ENCODE results near the gene MYPN.
A peak's percentile ranks its signal among the peaks of the same experiment; 100 is the strongest.
"Not testable (repeated sequence)": the region's sequence is repeated elsewhere in the genome, so short reads cannot be mapped to it uniquely, and the experiment has no call there.

MYPN gene

DNA sequence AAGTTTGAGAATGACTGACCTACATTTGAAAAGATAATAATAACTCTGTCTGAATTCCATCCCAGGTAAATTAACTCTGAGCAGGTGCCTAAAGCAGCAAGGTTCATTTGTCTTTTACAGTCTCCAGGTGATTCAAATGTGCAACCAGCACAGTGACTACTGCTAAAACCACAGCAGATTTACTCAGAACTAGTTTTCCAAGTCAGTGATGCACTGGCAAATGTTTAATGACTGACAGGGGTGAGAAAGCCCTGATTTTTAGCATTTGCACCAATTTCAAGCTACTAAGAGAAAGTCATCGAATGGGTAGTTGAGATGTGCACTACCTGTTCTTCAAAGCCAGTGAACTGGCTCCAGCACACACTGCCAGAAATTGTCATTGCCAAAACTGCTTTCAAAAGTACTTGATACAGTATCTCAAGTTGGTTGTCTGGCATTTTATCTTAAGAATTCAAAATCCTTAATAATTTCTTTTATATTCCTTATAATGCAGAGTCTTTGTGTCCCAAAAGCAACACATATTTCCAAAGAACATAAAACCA is 62.3 kb downstream of the MYPN start:
- no peak for DNase-seq (ENCODE audit: low spot score)

- DNase-seq (ENCODE audit: low spot score) = no peak
Measured at GRCh38 chr10:68172324-68172723, 63.0 kb downstream of the MYPN start.

DNA sequence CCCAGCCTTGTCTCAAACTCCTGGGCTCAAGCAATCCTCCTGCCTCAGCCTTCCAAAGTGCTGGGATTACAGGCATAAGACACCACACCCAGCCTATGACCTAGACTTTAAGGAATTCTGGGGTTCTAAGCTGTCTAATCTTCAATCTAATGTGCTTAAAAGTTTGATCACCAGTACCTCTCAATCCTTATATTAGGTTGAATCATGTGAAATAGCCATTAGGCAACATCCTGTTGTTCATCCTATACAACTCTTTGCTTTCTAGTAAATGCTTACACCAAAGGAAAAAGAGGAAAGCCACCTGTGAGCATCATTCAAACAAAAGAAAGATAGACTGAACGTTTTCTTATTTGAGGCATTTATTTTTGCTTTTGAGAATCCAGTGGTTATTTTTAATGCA is 66.7 kb downstream of the MYPN start:
- DNase-seq (ENCODE audit: low spot score) = no peak

- no peak for DNase-seq (ENCODE audit: low spot score)
Measured at GRCh38 chr10:68176797-68177196, 67.5 kb downstream of the MYPN start.

GRCh38 chr10:68178592-68178991 is 69.3 kb downstream of the MYPN start:
- no peak for DNase-seq (ENCODE audit: low spot score)

GRCh38 chr10:68179016-68179415 is 69.7 kb downstream of the MYPN start:
- no peak for DNase-seq (ENCODE audit: low spot score)

DNA sequence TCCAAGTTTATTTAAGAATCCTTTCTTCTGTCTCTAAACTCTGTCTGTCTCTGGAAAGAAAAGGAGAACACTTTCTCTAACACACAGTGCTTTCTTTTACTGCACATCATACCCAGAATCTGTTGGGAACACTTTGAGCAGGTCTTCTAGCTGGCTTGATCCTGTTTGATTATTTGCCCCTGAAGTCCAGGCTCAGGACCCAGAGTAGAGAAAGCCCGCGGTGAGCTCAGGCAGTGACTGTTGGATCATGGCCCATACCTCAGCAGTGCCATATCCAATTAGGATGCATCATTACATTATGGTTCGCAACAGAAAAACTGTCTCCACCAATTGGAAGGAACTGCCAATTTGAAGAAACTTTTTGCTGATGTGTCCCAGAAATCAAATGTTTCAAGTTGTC is 71.2 kb downstream of the MYPN start:
- no peak for DNase-seq (ENCODE audit: low spot score)

DNA sequence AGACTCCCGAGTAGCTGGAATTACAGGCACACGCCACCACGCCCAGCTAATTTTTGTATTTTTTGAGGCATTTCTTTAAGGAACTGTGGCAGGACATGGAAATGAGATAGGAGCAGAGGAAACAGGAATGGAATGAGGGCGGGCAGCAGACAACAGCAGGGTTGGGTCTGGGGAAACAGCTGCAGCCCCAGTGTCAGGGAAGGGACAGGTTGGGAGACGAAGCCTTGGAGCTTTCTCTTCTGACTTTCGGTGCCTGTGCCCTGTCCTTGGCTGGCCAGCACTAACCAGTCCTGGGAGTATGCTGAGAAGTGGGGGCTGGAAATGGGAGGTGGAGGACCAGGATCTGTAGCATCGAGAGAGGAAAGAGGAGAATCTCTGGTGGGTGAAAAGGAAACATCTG is 75.3 kb downstream of the MYPN start:
- no peak for DNase-seq (ENCODE audit: low spot score)

GRCh38 chr10:68185085-68185484 is 75.8 kb downstream of the MYPN start:
- DNase-seq (ENCODE audit: low spot score) = no peak

DNA sequence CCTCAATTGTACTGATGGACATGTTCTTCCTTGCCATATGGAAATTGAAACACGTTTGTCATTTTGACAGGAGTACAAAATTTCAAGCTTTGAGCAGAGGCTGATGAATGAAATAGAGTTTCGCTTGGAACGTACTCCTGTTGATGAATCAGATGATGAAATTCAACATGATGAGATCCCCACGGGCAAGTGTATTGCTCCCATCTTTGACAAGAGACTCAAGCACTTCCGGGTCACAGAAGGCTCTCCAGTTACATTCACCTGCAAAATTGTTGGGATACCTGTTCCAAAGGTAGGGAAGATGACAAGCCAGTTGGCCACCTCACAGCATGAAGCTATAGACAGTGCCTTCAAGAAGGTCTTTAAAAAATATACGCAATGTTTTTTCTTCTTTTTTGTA is 79.5 kb downstream of the MYPN start:
- DNase-seq (ENCODE audit: low spot score) = no peak

- no peak for DNase-seq (ENCODE audit: low spot score)
Measured at GRCh38 chr10:68192113-68192512, 82.8 kb downstream of the MYPN start.

GRCh38 chr10:68194290-68194689 is 85.0 kb downstream of the MYPN start:
- no peak for DNase-seq (ENCODE audit: low spot score)

- not testable (repeated sequence) for DNase-seq (ENCODE audit: low spot score)
Measured at GRCh38 chr10:68195776-68196175, 86.5 kb downstream of the MYPN start.

DNA sequence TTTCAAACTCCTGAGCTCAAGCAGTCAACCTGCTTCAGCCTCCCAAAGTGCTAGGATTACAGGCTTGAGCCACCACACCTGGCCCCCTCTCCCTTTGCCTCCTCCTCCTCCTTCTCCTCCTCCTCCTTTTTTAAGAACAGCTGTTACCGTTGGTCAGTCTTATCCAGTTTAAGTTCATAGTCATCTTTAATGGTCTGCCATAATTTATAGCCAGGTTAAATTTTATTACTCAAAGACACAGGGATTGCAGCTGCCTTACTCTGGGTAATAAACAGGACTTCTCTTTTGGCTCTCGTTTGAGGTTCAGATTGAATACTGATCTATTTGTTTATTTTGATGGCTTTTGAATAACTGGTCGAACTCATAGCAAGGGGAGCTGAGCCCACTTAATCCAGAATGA is 87.4 kb downstream of the MYPN start:
- DNase-seq (ENCODE audit: low spot score) = no peak

DNA sequence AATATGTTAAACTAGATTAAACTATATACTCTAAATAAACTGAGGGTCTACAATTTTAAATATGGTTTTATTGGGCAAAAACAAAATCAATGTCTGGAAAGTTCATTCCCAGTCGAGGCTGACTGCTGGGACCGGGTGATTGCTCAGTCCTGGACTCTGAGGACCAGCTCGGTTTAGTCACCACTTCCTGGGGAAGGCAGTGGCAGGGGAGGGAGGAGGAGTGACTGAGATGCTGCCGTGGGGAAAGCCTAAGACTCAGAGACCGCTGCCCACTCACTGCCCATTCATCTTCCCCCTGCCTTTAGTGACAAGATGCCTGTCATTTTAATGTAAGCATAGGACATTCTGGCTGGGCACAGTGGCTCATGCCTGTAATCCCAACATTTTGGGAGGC is 93.7 kb downstream of the MYPN start:
- no peak for DNase-seq (ENCODE audit: low spot score)

DNA sequence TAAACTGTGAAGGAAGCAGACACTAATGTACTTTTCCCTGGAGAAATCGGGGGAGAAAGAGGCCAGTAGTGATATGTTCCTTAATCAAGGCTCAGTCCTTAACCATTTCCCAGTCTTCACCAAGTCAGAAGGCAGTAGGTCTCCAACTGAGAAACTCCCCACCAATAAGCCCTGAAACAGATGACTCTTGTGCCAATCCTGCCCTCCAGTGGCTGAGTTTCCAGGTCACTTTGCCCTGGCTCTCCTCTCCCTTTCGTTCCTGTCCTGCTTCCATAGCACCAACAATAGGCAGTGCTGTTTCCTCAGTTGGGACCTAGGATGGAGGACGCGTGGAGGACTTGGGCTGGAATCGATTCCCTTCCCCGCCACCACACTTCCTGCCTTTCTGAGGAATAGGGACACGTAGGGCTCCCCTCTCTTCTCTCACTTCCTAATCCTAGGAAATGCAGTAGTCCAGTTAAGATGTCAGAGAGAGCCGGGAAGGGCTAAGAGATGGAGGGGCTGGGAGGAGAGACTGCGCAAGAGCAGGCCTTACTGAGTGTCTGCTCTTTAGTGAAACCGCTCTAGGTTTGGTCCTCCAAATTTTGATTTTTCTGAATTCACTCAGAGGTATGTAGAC is 99.2 kb downstream of the MYPN start:
- peak; percentile 40 for DNase-seq (ENCODE audit: low spot score)

DNA sequence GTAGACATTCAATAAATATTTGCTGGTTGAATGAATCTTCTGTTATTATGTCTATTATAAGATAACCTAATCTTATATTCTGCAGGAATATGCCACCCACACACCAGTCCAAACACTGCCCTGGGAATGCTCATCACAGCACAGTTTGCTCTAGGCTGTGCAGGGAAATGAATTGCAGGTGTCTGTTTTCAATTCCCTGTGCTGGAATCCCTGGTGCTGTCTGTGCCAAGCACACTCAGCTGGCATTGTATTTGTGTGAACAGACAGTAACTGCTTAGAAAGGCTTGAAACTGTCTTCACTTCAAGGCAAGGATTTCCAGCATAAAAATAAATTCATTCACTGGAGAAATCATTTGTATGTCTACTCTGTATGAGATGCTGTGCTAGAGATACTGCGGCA is 102.4 kb downstream of the MYPN start:
- DNase-seq (ENCODE audit: low spot score) = no peak

DNA sequence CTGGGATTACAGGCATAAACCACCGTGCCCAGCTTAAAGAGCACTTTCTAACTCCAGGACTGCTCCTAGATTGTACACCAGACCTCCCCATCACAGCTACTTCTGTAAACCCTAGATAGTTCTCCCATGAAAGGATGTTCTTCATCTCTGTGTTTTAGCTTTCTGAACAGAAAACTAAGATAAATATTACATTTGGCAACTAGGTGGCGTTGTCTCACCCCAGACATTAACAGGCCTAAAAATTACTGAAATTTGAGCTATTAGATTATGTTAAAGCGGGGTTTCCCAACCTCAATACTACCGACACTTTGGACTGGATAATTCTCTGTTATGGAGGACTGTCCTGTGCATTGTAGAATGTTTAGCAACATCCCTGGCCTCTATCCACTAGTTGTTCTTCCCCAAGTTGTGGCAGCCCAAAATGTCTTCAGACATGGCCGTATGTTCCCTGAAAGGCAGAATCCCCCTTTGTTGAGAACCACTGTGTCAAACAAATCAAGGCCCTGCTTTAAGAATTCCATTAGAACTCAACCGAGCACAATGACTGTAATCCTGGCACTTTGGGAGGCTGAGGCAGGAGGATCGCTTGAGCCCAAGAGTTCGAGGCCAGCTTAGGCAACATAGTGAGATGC is 103.5 kb downstream of the MYPN start:
- peak; percentile 24 for DNase-seq (ENCODE audit: low spot score)

- DNase-seq (ENCODE audit: low spot score) = no peak
Measured at GRCh38 chr10:68218786-68219185, 109.5 kb downstream of the MYPN start.

DNA sequence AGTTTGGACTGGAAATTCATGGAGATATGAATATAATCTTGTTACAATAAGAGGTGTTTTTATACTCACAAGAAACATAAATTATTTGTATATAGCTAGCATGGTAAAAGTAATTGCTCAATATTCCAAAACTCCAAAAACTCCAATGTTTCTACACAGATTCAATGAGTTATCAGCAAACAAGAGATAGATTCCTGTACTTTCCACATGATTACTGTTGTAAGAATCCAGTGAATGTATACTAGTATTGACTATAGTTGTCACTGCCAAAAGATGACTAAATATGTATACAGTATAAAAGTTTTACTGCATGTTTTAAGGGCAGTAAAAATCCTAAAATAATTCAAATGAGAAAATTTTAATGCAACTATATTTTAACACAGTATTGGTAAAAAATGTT is 111.9 kb downstream of the MYPN start:
- no peak for DNase-seq (ENCODE audit: low spot score)

- DNase-seq (ENCODE audit: low spot score) = no peak
Measured at GRCh38 chr10:68222391-68222790, 113.1 kb downstream of the MYPN start.

DNA sequence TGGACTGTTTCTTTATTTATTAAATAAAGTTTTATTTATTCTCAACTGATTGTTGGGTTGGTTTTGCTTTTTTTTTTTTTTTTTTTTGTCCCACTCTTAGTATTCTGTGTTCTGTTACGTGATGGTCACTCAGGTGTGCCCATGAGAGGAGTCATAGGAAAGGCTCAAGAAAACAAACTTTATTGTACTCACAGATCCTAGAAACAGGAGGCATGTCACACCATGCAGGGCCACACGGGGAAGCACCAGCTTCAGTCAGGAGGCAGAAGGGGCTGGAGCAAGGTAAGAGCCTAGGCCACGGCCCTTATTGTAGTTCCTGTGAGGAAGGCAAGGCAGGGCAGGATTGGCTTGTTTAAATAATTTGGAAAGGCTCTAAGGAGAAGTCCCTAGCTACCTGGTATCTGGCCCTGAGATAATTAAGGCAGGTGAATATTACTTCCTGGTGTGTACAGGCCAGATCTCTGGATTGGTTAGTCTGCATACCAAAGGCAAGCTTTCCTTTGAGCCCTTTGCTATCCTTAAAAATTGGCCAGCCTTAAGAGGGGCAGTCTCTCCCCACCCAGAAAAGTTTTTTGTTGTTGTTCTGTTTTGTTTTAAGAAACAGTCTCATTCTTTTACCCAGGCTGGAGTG is 114.4 kb downstream of the MYPN start:
- DNase-seq (ENCODE audit: low spot score) = no peak

- no peak for DNase-seq (ENCODE audit: low spot score)
Measured at GRCh38 chr10:68224810-68225209, 115.5 kb downstream of the MYPN start.

- DNase-seq (ENCODE audit: low spot score) = no peak
Measured at GRCh38 chr10:68230268-68230667, 121.0 kb downstream of the MYPN start.
